ENCODE measurements around the gene DSCAML1.

DSCAML1 gene

DNA sequence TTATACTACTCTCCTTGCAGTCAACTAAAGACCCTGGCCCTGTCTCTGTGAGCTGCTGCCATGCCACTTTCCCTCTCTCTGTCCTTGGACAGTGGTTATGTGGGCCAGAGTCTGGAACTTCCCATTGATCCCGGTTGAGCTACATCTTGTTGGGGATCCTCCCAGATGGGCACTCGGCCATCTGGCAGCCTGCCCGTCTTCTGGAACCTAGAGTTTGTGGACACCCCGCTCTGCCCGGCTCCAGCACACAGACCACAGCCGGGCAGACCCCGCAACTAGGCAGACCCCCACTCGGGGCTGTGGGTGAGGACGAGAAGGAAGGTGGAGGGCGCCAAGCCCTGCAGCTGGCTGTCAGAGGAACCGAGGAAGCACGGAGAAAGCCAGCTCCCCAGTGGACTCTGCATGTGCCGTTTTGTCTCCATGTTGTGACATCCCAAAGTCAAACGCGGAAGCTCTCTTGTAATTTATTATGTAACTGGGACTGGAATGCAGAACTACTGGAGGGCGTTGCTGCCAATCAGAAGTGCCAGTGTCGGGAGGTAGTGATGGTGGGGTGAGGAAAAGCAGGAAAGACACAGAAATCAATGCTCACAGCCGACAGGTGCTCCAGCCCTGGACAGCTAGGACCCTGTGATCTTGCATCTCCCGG, 261.7 kb downstream of the DSCAML1 start:
- no peak overlapping the region for H3K4me3 ChIP-seq (replicated peaks; ENCODE audit: low read depth, low read length)
- no peak for DNase-seq (ENCODE audit: extremely low read depth, low read depth)
- TF ChIP-seq, protein P1, sequence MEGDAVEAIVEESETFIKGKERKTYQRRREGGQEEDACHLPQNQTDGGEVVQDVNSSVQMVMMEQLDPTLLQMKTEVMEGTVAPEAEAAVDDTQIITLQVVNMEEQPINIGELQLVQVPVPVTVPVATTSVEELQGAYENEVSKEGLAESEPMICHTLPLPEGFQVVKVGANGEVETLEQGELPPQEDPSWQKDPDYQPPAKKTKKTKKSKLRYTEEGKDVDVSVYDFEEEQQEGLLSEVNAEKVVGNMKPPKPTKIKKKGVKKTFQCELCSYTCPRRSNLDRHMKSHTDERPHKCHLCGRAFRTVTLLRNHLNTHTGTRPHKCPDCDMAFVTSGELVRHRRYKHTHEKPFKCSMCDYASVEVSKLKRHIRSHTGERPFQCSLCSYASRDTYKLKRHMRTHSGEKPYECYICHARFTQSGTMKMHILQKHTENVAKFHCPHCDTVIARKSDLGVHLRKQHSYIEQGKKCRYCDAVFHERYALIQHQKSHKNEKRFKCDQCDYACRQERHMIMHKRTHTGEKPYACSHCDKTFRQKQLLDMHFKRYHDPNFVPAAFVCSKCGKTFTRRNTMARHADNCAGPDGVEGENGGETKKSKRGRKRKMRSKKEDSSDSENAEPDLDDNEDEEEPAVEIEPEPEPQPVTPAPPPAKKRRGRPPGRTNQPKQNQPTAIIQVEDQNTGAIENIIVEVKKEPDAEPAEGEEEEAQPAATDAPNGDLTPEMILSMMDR (IDR thresholded peaks at IDR 0.05; ENCODE audit: low read depth, low read length, missing control alignments), result no peak

DNA sequence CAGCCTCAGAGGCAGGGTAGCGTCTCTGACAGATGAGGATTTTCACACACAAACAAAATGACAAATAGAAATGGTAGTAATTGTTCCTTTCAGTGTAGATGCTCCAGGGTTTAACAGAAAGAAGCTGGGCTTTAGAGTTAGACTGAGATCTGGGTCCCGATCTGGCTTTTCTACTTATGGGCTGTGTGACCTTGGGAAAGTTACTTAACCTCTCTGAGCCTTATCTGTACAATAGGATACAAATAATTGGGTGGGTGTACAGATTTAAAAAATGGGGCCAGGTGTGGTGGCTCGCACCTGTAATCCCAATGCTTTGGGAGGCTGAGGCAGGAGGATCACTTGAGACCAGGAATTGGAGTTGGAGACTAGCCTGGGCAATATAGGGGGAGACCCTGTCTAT, 264.4 kb downstream of the DSCAML1 start:
- DNase-seq (ENCODE audit: extremely low read depth, low read depth), result no peak
- no peak overlapping the region for H3K4me3 ChIP-seq (replicated peaks; ENCODE audit: low read depth, low read length)
- TF ChIP-seq, protein P1 (IDR thresholded peaks at IDR 0.05; ENCODE audit: low read depth, low read length, missing control alignments), result no peak

DNA sequence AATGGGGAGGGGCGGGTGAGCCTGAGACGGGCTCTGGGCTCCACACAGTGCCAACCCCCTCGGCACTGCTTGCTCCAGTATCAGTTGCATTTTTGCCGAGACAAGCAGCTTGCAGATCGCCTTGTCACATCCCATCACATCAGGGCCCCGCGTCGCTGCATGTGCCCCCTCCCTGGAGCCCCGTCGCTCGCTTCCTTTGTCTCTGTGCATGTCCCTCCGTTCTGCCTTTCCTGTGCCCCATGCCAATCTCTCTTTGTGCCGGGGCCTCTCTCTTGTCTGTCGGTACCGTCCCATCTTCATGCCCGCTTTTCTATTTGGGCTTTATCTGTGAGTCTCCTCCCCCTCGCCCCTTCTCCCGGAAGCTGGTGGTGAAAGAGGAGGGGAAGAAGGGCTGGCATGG, 267.2 kb downstream of the DSCAML1 start:
- TF ChIP-seq, protein P1 (IDR thresholded peaks at IDR 0.05; ENCODE audit: low read depth, low read length, missing control alignments), result no peak
- no peak for DNase-seq (ENCODE audit: extremely low read depth, low read depth)
- H3K4me3 ChIP-seq (replicated peaks; ENCODE audit: low read depth, low read length), result no peak overlapping the region

DNA sequence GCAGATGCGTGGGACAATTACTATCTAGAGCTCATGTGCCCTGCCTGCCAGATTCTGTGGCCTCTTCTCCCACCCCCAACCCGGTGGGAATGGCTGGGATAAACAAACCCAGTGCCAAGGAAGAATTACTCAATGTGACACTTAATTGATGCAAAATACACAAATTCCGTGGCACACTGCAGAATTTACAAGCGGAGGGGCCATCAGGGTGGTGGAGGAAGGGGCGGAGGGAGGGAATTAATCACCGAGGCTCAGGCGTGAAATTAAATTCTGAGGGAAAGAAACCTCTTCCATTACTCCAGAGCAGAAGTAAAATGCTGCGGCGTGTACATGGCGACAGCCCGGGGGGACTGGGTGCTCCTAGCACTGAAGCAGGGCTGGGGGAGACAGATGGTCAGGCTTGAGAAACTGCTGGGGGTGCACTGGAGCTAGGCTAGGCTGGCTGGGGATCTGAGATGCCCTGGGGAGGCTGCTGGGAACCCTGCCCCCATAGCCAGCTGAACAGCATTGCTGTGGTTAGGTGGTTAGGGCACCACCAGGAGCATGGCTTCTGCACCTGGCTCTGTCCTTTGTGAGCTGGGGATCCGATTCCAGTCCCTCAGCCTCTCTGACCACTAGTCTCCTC, 268.8 kb downstream of the DSCAML1 start:
- no peak for DNase-seq (ENCODE audit: extremely low read depth, low read depth)
- TF ChIP-seq, protein P1 (IDR thresholded peaks at IDR 0.05; ENCODE audit: low read depth, low read length, missing control alignments), result no peak
- H3K4me3 ChIP-seq (replicated peaks; ENCODE audit: low read depth, low read length), result no peak overlapping the region

DNA sequence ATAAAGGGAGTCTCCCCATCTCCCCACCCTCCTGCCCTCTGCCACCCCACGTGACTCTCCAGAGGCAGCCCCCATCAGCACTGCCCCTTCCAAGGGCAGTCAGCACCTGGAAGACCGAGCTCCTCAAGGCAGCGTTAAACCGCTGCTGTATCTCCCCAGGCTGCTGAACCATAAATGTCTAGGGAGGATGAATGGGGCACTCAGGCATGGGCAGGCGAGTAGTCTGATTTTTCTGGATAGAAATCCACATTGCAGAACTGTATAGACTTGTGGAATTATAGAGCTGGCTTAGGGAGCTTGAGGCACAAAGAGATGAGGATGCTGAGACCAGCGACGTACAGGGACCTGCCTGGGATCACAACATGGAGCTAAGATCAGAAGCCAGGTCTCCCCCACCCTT, 269.7 kb downstream of the DSCAML1 start:
- TF ChIP-seq, protein P1 (IDR thresholded peaks at IDR 0.05; ENCODE audit: low read depth, low read length, missing control alignments), result no peak
- no peak for DNase-seq (ENCODE audit: extremely low read depth, low read depth)
- no peak overlapping the region for H3K4me3 ChIP-seq (replicated peaks; ENCODE audit: low read depth, low read length)

DNA sequence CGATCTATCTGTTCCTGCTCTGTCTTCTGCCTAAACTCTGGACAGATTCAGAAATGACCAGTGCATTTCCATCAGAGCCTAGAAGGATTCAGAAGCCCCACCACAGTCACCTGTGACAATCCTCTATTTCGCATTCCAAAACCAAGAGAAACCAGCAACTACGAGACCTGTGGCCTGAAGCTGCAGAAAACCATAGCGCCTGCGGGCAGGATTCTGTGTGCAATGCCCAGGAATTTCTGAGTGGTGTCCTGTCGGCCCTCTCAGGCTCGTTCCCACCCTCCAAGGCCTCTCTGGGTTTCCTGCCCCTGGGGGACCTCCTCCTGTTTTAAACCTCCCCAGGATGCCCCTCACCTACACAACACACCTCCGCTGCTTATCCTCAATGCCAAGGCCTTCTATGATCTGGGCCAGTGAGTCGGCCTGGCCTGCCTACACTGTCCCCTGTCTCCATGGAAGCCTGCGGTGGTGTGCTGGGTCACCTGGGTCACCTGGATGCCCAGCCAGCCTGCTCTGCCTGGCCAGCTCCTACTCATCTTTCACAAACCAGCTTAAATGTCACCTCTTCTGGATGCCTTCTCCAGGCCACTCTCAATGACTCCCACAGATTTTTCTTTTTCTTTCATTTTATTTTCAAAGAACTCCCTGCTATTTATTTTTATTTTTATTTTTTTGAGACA, 271.0 kb downstream of the DSCAML1 start:
- TF ChIP-seq, protein P1 (IDR thresholded peaks at IDR 0.05; ENCODE audit: low read depth, low read length, missing control alignments), result no peak
- no peak for DNase-seq (ENCODE audit: extremely low read depth, low read depth)
- H3K4me3 ChIP-seq (replicated peaks; ENCODE audit: low read depth, low read length), result no peak overlapping the region
